IPS-15b (cell line): Measurements from ENCODE around the gene MAN2B2.

Experiments used
- H3K27me3 ChIP-seq: one replicate; pipeline ENCODE4 v1.6.1; 2013; ENCODE audit warnings: low read length; ENCODE audit not compliant: control insufficient read depth, insufficient read depth
- H3K36me3 ChIP-seq: one replicate; pipeline ENCODE4 v1.6.1; 2013; ENCODE audit warnings: low read length; ENCODE audit not compliant: control insufficient read depth, insufficient read depth
- H3K4me1 ChIP-seq: one replicate; pipeline ENCODE4 v1.6.1; 2013; ENCODE audit warnings: mild to moderate bottlenecking, low read length; ENCODE audit not compliant: control insufficient read depth, insufficient read depth
- H3K4me3 ChIP-seq: one replicate; pipeline ENCODE4 v1.5.1; 2013; ENCODE audit warnings: low read depth, low read length
- H3K9ac ChIP-seq: one replicate; pipeline ENCODE4 v1.6.1; 2013; ENCODE audit warnings: low read depth, mild to moderate bottlenecking, low read length
- H3K9me3 ChIP-seq: one replicate; pipeline ENCODE4 v1.6.1; 2013; ENCODE audit warnings: mild to moderate bottlenecking, low read length; ENCODE audit not compliant: control insufficient read depth, insufficient read depth

MAN2B2 gene

GRCh38 chr4:6589444-6589843, 14.5 kb downstream of the MAN2B2 start:
- Histone ChIP-seq H3K9ac (no peak overlapping the region), H3K27me3 (no peaks in the 10 kb centered on the region), H3K4me1 (no peaks in the 10 kb centered on the region), H3K36me3 (no peaks in the 10 kb centered on the region), H3K4me3 (no peak overlapping the region), H3K9me3 (no peaks in the 10 kb centered on the region)

- Histone ChIP-seq H3K4me3 (no peak overlapping the region), H3K27me3 (no peaks in the 10 kb centered on the region), H3K4me1 (no peaks in the 10 kb centered on the region), H3K36me3 (no peaks in the 10 kb centered on the region), H3K9ac (no peak overlapping the region), H3K9me3 (no peaks in the 10 kb centered on the region)
These were observed 16.3 kb downstream of the MAN2B2 start for GRCh38 chr4:6591313-6591712.

GRCh38 chr4:6591781-6592180, 16.8 kb downstream of the MAN2B2 start:
- Histone ChIP-seq H3K9me3 (no peaks in the 10 kb centered on the region), H3K9ac (no peak overlapping the region), H3K36me3 (no peaks in the 10 kb centered on the region), H3K4me3 (no peak overlapping the region), H3K4me1 (no peaks in the 10 kb centered on the region), H3K27me3 (no peaks in the 10 kb centered on the region)

- Histone ChIP-seq H3K9ac (no peak overlapping the region), H3K36me3 (no peaks in the 10 kb centered on the region), H3K4me1 (no peaks in the 10 kb centered on the region), H3K4me3 (no peak overlapping the region), H3K27me3 (no peaks in the 10 kb centered on the region), H3K9me3 (no peaks in the 10 kb centered on the region)
These were observed 18.0 kb downstream of the MAN2B2 start for GRCh38 chr4:6592804-6593563.

- H3K36me3 ChIP-seq: no peaks in the 10 kb centered on the region
- no peak overlapping the region for H3K9ac ChIP-seq
- H3K27me3 ChIP-seq: no peaks in the 10 kb centered on the region
- H3K9me3 ChIP-seq: no peaks in the 10 kb centered on the region
- H3K4me3 ChIP-seq: no peak overlapping the region
- no peaks in the 10 kb centered on the region for H3K4me1 ChIP-seq
These were observed 19.4 kb downstream of the MAN2B2 start for GRCh38 chr4:6594341-6594740.

GRCh38 chr4:6594826-6595355, 19.9 kb downstream of the MAN2B2 start:
- Histone ChIP-seq H3K9ac (no peak overlapping the region), H3K36me3 (no peaks in the 10 kb centered on the region), H3K4me1 (no peaks in the 10 kb centered on the region), H3K4me3 (no peak overlapping the region), H3K9me3 (no peaks in the 10 kb centered on the region), H3K27me3 (no peaks in the 10 kb centered on the region)

GRCh38 chr4:6595897-6596537, 21.0 kb downstream of the MAN2B2 start:
- Histone ChIP-seq H3K27me3 (no peaks in the 10 kb centered on the region), H3K4me3 (no peak overlapping the region), H3K9me3 (no peaks in the 10 kb centered on the region), H3K36me3 (no peaks in the 10 kb centered on the region), H3K4me1 (no peaks in the 10 kb centered on the region), H3K9ac (no peak overlapping the region)

- Histone ChIP-seq H3K9ac (no peak overlapping the region), H3K4me3 (no peak overlapping the region), H3K36me3 (no peaks in the 10 kb centered on the region), H3K9me3 (no peaks in the 10 kb centered on the region), H3K27me3 (no peaks in the 10 kb centered on the region), H3K4me1 (no peaks in the 10 kb centered on the region)
These were observed 22.0 kb downstream of the MAN2B2 start for GRCh38 chr4:6596948-6597347.

GRCh38 chr4:6598127-6598526, 23.1 kb downstream of the MAN2B2 start:
- H3K36me3 ChIP-seq: no peaks in the 10 kb centered on the region
- H3K27me3 ChIP-seq: no peaks in the 10 kb centered on the region
- H3K4me1 ChIP-seq: no peaks in the 10 kb centered on the region
- H3K9ac ChIP-seq: no peak overlapping the region
- no peak overlapping the region for H3K4me3 ChIP-seq
- H3K9me3 ChIP-seq: no peaks in the 10 kb centered on the region

- Histone ChIP-seq H3K36me3 (no peaks in the 10 kb centered on the region), H3K4me3 (no peak overlapping the region), H3K4me1 (no peaks in the 10 kb centered on the region), H3K9ac (no peak overlapping the region), H3K27me3 (no peaks in the 10 kb centered on the region), H3K9me3 (no peaks in the 10 kb centered on the region)
These were observed 23.7 kb downstream of the MAN2B2 start for GRCh38 chr4:6598641-6599040.

GRCh38 chr4:6601661-6602250, 26.8 kb downstream of the MAN2B2 start:
- Histone ChIP-seq H3K27me3 (no peaks in the 10 kb centered on the region), H3K36me3 (no peaks in the 10 kb centered on the region), H3K4me1 (no peaks in the 10 kb centered on the region), H3K9me3 (no peaks in the 10 kb centered on the region), H3K9ac (no peak overlapping the region), H3K4me3 (no peak overlapping the region)

GRCh38 chr4:6602289-6602688, 27.3 kb downstream of the MAN2B2 start:
- H3K36me3 ChIP-seq: no peaks in the 10 kb centered on the region
- H3K4me3 ChIP-seq: no peak overlapping the region
- no peak overlapping the region for H3K9ac ChIP-seq
- no peaks in the 10 kb centered on the region for H3K9me3 ChIP-seq
- no peaks in the 10 kb centered on the region for H3K27me3 ChIP-seq
- no peaks in the 10 kb centered on the region for H3K4me1 ChIP-seq
